Astrocyte (in vitro differentiated cells and primary cell): ENCODE measurements around the gene ELP4.

ENCODE experiments used
- CTCF ChIP-seq: IDR thresholded peaks from 2 replicates; pipeline ENCODE4 v1.5.1; 2011; ENCODE audit warnings: low read depth, mild to moderate bottlenecking, inconsistent platforms, low read length, moderate library complexity; ENCODE audit not compliant: insufficient read depth
- EZH2 ChIP-seq: IDR thresholded peaks from 2 replicates; pipeline ENCODE4 v1.6.1; 2012; ENCODE audit warnings: mild to moderate bottlenecking, low read length, inconsistent platforms; ENCODE audit not compliant: insufficient read depth

- TF ChIP-seq CTCF (no peak), EZH2 (no peak)
Observed at GRCh38 chr11:31720671-31721365, 211.3 kb downstream of the ELP4 start.
